GM18520 (cell line): Measurements from ENCODE around the gene ARID5B.
"Not testable (repeated sequence)": the region's sequence is repeated elsewhere in the genome, so short reads cannot be mapped to it uniquely, and the experiment has no call there.

Source experiments
- ATAC-seq: cut with Tn5 transposase; IDR thresholded peaks from one replicate; pipeline ENCODE4 v1.9.1; 2021; ENCODE audit not compliant: unreplicated experiment

ARID5B gene

GRCh38 chr10:61961278-61961677 lies 59.8 kb downstream of the ARID5B start:
- ATAC-seq = peak; percentile 57

- no peak for ATAC-seq
Measured at GRCh38 chr10:61962971-61963370, 61.5 kb downstream of the ARID5B start.

GRCh38 chr10:61963669-61964058 lies 62.2 kb downstream of the ARID5B start:
- no peak for ATAC-seq

- no peak for ATAC-seq
Measured at GRCh38 chr10:61964059-61964709, 62.7 kb downstream of the ARID5B start.

GRCh38 chr10:61964949-61965702 lies 63.6 kb downstream of the ARID5B start:
- no peak for ATAC-seq

GRCh38 chr10:61965703-61966395 lies 64.3 kb downstream of the ARID5B start:
- no peak for ATAC-seq

GRCh38 chr10:61967298-61967697 lies 65.8 kb downstream of the ARID5B start:
- ATAC-seq = no peak

GRCh38 chr10:61970182-61971002 lies 68.9 kb downstream of the ARID5B start:
- ATAC-seq = no peak

- ATAC-seq = no peak
Measured at GRCh38 chr10:61971003-61971325, 69.5 kb downstream of the ARID5B start.

GRCh38 chr10:61973169-61973568 lies 71.7 kb downstream of the ARID5B start:
- no peak for ATAC-seq

GRCh38 chr10:61973906-61974305 lies 72.4 kb downstream of the ARID5B start:
- no peak for ATAC-seq

GRCh38 chr10:61974601-61975390 lies 73.3 kb downstream of the ARID5B start:
- peak; percentile 9 for ATAC-seq

GRCh38 chr10:61975391-61975932 lies 74.0 kb downstream of the ARID5B start:
- peak; percentile 81 for ATAC-seq

- ATAC-seq = not testable (repeated sequence)
Measured at GRCh38 chr10:61976951-61977721, 75.6 kb downstream of the ARID5B start.

- ATAC-seq = no peak
Measured at GRCh38 chr10:61978965-61979364, 77.5 kb downstream of the ARID5B start.

GRCh38 chr10:61981460-61981859 lies 80.0 kb downstream of the ARID5B start:
- no peak for ATAC-seq

GRCh38 chr10:61983255-61983654 lies 81.8 kb downstream of the ARID5B start:
- no peak for ATAC-seq

GRCh38 chr10:61984803-61985418 lies 83.4 kb downstream of the ARID5B start:
- ATAC-seq = no peak

- ATAC-seq = no peak
Measured at GRCh38 chr10:61985715-61986114, 84.2 kb downstream of the ARID5B start.
